GM19452 (cell line): ENCODE data around the gene FILIP1L.
"Not testable (repeated sequence)": the region's sequence is repeated elsewhere in the genome, so short reads cannot be mapped to it uniquely, and the experiment has no call there.

Source experiments
- ATAC-seq: cut with Tn5 transposase; IDR thresholded peaks from one replicate; pipeline ENCODE4 v1.9.1; 2021; ENCODE audit not compliant: unreplicated experiment

FILIP1L gene

DNA sequence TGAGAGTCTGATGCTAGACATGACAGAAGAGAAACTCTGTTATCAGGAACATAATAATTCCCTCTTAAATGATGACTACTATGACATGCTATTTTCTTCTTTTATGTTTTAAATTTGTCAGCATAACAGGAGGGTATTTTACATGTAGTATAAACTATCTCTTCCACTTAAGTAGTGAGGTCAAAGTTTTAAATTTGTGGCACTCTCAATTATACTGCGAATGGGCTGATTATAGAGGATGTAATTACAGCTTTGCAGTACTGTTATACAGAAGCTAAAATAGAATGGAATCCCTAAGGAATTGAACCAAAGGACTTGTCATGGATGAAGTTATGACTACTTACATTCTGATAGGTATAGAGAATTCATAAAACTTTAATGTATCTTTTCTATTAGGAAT, 262.3 kb downstream of the FILIP1L start:
- no peak for ATAC-seq

- no peak for ATAC-seq
Observed at GRCh38 chr3:99850608-99851007, 263.7 kb downstream of the FILIP1L start.

- ATAC-seq, result no peak
Observed at GRCh38 chr3:99848433-99848832, 265.9 kb downstream of the FILIP1L start.

GRCh38 chr3:99846477-99847160, 267.7 kb downstream of the FILIP1L start:
- ATAC-seq, result no peak

GRCh38 chr3:99845999-99846398, 268.3 kb downstream of the FILIP1L start:
- ATAC-seq, result no peak

- no peak for ATAC-seq
Observed at GRCh38 chr3:99845331-99845730, 269.0 kb downstream of the FILIP1L start.

DNA sequence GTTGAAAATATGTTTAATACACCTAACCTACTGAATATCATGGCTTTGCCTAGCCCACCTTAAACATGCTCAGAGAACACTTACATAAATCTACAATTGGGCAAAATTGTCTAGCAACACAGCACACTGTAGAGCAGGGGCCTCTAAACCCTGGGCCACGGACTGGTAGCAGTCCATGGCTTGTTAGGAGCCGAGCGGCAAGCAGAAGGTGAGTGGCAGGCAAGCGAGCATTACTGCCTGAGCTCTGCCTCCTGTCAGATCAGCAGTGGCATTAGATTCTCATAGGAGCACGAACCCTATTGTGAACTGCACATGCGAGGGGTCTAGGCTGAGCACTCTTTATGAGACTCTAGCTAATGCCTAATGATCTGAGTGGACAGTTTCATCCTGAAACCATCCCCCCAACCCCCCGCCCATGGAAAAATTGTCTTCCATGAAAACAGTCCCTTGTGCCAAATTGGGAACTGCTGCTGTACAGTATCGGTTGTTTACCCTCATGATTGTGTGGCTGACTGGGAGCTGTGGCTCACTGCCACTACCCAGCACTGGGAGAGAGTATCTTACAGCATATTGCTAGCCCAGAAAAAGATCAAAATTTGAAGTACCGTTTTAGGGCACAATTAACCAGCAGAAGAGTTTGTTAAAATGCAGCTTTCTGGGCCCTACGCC, 270.6 kb downstream of the FILIP1L start:
- ATAC-seq, result no peak

GRCh38 chr3:99842826-99843589, 271.3 kb downstream of the FILIP1L start:
- ATAC-seq, result no peak

DNA sequence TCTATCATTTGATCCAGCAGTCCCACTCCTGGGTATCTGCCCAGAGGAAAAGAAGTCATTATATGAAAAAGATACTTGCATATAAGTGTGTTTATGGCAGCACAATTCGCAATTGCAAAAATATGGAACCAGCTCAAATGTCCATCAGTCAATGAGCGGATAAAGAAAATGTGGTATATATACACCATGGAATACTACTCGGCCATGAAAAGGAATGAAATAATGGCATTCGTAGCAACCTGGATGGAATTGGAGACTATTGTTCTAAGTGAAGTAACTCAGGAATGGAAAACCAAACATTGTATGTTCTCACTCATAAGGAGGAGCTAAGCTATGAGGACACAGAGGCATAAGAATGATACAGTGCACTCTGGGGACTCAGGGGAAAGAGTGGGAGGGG, 272.4 kb downstream of the FILIP1L start:
- not testable (repeated sequence) for ATAC-seq

- no peak for ATAC-seq
Observed at GRCh38 chr3:99839613-99840012, 274.7 kb downstream of the FILIP1L start.

- no peak for ATAC-seq
Observed at GRCh38 chr3:99838755-99839154, 275.5 kb downstream of the FILIP1L start.

DNA sequence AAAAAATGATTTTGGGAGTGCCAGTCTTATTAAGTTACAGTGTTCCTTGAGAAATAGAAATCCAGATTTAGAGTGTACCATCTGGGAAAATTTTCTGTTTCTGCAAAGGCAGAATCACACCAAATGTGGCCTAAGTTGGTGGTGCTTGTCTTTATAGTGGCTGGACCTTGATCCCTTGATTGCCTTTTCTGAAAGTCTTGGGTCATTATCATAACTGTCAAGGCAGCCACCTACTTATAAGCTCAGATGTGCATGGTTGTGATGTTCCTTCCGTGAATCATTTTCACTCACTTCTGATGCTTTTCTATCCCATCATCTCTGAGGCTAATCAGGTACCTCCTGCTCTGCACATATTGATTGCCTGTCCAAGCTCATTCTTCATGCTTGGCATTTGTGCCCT, 276.6 kb downstream of the FILIP1L start:
- no peak for ATAC-seq

GRCh38 chr3:99836681-99837080, 277.6 kb downstream of the FILIP1L start:
- ATAC-seq, result no peak

DNA sequence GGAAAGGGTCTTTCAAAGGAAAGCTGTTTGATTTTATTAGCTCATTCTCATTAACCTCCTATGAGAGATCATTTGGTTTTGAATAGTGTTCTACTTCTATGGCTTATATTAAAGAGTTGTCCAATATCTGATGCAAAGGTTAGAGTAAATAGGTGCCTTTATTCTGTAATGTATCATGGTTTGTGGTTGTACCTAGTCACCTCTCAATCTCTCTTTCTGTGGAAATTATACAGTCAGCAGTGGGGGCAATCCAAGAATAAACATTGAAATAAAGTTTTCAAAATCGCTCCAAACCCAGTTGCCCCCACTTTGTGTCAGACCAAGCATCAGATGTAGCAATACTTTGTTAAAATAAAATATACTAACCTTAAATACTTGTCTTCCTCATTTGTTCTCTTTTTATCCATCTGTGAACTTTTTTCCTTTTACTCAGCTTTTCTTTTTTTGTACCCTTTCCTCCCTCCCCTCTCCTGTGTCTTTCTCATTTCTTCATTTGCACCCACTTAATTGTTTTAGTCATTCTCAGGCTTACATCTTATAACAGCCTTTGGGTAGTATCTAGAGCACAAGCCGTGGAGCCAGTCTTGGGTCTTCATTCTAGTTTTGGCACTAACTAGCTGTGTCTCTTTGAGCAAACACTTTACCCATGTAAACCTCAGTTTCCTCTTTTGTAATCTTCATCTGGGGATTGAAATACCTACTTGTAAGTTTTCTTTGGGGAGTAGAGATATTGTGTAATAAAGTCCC, 279.9 kb downstream of the FILIP1L start:
- ATAC-seq, result no peak

GRCh38 chr3:99833617-99834205, 280.6 kb downstream of the FILIP1L start:
- no peak for ATAC-seq

GRCh38 chr3:99829844-99830243, 284.5 kb downstream of the FILIP1L start:
- no peak for ATAC-seq

DNA sequence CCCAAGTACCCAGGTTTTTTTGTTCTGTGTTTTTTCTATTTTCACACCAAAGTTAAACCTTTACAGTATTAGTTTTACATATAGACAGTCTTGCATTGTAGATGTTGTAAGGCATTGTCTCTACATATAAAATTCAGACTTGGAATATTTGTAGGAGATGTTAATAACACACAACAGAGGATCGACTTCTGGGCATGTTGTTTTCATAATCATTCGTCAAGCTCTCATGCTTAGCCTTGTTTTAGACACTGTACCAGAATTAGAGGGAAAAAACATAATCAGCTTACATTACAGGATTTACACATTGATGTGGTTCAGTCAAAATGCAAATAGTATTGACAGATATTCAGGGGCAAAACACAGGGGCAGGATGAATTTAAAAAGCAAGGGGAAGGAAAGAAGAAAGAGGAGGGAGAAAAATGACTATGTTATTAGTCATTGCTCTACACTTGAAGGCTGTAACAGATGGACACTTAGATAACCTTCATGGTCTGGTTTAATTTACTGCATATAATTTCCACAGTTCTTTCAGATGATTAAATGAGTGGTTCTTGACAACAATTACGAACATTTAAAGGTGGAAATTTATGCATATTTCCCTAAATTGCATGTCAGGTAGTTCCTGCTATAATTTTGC, 289.2 kb downstream of the FILIP1L start:
- ATAC-seq, result no peak

DNA sequence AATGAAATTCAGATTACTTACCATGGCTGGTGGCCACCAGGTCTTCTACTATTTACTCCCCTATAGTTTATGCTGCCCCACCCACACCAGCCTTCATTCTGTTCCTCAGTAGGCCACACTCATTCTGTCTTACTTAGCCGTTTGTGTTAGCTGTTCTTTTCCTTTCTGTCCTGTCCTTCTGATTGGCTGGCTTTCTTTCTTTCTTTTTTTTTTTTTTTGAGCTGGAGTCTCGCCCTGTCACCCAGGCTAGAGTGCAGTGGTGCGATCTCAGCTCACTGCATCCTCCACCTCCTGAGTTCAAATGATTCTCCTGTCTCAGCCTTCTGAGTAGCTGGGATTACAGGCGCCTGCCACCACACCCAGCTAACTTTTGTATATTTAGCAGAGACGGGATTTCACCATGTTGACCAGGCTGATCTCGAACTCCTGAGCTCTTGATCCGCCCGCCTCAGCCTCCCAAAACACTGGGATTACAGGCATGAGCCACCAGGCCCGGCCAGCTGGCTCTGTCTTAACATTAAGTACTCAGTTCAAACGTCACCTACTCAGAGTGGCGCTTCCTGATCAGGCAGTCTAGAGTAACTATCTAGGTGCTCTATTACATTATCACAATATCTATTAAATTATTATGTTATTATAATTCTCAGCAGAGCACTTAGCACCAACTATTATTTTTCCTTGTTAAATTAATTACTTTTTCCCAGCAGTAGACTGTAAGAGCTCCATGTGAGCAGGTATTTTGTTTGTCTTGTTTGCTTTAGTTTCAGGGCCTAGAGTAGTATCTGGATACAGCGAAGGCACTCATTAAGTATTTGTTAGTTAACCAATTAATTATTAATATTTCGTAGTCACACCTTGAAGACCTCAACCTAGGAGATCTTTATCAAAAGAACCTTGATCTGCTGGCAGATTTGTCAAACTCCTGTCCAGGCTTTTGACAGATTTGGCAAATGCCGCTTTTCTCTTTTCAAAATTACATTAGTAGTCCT, 290.3 kb downstream of the FILIP1L start:
- no peak for ATAC-seq

DNA sequence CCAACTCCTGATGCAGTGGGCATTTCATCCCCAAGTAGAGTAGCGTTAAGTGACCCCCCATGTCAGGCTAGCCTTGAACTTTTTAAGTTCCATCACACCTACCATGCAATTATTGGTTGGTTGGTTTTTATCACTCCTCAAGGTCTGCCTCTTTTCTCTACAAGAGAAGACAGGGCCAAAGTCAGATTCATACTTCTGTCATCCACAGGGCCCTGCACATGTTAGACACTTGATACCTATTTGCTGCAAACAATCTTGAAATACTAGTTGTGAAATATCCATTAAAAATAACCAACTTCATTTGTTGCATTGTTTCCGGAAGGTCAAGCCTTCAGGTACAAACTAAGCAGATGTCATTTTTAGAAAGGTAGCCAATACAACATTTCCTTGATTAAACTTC, 295.5 kb downstream of the FILIP1L start:
- no peak for ATAC-seq
